Measurements from ENCODE around the gene DKKL1. TPM values are rescaled to one million over a fixed set of nuclear protein-coding genes. Genes with fewer than 3 reads are reported as not detected.

DKKL1 gene
- total and polyA plus RNA-seq, 4 donors = 0.58 to 0.95 (median 0.88) TPM

GRCh38 chr19:49414256-49414655 lies 50.6 kb downstream of the DKKL1 start:
- ATAC-seq (ENCODE audit: insufficient read depth, low FRiP score) (no peak), DNase-seq (no peak)
- H3K36me3 ChIP-seq (ENCODE audit: control insufficient read depth in 4 of 4, insufficient read depth in 4 of 4, low read length in 4 of 4) = no peaks in the 10 kb centered on the region
- H3K9me3 ChIP-seq (ENCODE audit: control insufficient read depth in 4 of 4, insufficient read depth in 3 of 4, low read length in 3 of 4) = no peaks in the 10 kb centered on the region
- WGBS, 2 donors = 64 to 78% methylated on average over 3 of the region's 3 CpGs
- peaks cover 0 to 16% (median 11%) of the 10 kb centered on the region in 3 donors for H3K27me3 ChIP-seq (ENCODE audit: control insufficient read depth in 3 of 3, insufficient read depth in 3 of 3, low read length in 2 of 3)
- no peak overlapping the region for H3K27ac ChIP-seq (ENCODE audit: low read depth in 1 of 2, low read length in 1 of 2)
- no peak overlapping the region for H3K4me3 ChIP-seq
- H3K4me1 ChIP-seq (ENCODE audit: control insufficient read depth in 5 of 5, insufficient read depth in 5 of 5, low read length in 5 of 5) = peaks cover 0 to 8% (median 0%) of the 10 kb centered on the region in 5 donors
- TF ChIP-seq CTCF (IDR thresholded peaks at IDR 0.05; ENCODE audit: control extremely low read depth, extremely low read depth) = no peak
- H3K9ac ChIP-seq (ENCODE audit: insufficient read depth in 1 of 2, low read length in 2 of 2) = no peak overlapping the region

DNA sequence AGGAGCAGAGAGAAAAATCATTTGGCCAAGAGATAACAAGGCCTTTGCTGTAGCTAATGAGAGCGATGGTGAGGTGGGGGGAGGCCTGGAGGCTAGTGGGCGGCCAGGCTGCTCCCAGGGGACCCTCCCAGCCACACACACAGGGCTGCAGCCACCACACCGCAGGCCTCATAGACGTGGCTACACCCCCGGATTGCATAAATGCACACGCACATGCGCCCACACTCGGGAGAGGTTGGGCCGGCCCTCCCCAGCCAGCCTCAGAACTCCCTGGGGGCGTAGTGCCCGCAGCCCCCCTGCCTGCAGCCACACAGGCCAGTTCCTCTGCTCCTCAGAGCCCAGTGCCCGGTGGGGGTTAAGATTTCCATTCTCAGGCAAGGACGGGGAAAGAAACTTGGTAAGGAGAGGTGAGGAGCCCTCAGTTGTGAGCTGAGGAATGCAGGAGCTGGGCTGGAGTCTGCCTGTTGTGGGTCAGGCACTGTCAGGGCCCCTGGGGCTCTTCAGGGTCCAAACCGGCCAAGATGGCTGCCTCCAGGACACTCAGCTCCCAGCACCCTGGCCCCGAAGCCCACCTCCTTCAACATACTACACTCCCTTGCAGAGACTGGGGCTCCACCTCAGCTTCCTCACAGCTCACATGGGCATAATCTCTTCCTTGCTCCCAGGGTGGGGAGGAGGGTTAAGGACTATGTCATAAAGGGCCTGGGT lies 51.6 kb downstream of the DKKL1 start:
- Histone ChIP-seq H3K27ac (ENCODE audit: low read depth in 1 of 2, low read length in 1 of 2) (no peak overlapping the region), H3K4me3 (no peak overlapping the region), H3K4me1 (ENCODE audit: control insufficient read depth in 5 of 5, insufficient read depth in 5 of 5, low read length in 5 of 5) (peaks cover 0 to 8% (median 0%) of the 10 kb centered on the region in 5 donors), H3K27me3 (ENCODE audit: control insufficient read depth in 3 of 3, insufficient read depth in 3 of 3, low read length in 2 of 3) (peaks cover 0 to 25% (median 19%) of the 10 kb centered on the region in 3 donors), H3K36me3 (ENCODE audit: control insufficient read depth in 4 of 4, insufficient read depth in 4 of 4, low read length in 4 of 4) (no peaks in the 10 kb centered on the region), H3K9ac (ENCODE audit: insufficient read depth in 1 of 2, low read length in 2 of 2) (no peak overlapping the region), H3K9me3 (ENCODE audit: control insufficient read depth in 4 of 4, insufficient read depth in 3 of 4, low read length in 3 of 4) (no peaks in the 10 kb centered on the region)
- ATAC-seq (ENCODE audit: insufficient read depth, low FRiP score) (no peak), DNase-seq (no peak)
- no peak for TF ChIP-seq CTCF (IDR thresholded peaks at IDR 0.05; ENCODE audit: control extremely low read depth, extremely low read depth)
- 56 to 68% methylated on average over 14 to 15 of the region's 15 CpGs for WGBS, 2 donors

DNA sequence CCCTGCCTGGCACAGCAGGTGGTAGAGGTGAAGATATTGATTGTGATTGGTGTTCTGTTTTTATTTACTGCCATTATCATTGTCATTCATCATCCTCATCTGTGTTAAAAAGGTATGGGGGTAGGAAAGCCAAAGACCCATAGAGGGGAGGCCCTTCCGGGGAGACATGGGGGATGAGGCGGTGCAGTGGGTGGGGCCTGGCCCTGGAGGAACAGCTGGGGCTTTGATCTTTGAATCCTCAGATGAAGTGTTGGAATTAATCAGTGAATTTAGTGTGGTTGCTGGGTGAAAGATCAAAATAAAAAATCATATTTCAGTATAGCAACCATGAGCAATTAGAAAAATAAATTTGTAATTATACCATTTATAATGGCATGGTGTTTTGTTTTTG lies 52.1 kb downstream of the DKKL1 start:
- no peaks in the 10 kb centered on the region for H3K9me3 ChIP-seq (ENCODE audit: control insufficient read depth in 4 of 4, insufficient read depth in 3 of 4, low read length in 3 of 4)

More for the DNA sequence above, 52.1 kb downstream of the DKKL1 start:
- no peak for DNase-seq
- Histone ChIP-seq H3K4me1 (ENCODE audit: control insufficient read depth in 5 of 5, insufficient read depth in 5 of 5, low read length in 5 of 5) (peaks cover 0 to 12% (median 0%) of the 10 kb centered on the region in 5 donors), H3K36me3 (ENCODE audit: control insufficient read depth in 4 of 4, insufficient read depth in 4 of 4, low read length in 4 of 4) (no peaks in the 10 kb centered on the region), H3K27ac (ENCODE audit: low read depth in 1 of 2, low read length in 1 of 2) (no peak overlapping the region), H3K9ac (ENCODE audit: insufficient read depth in 1 of 2, low read length in 2 of 2) (no peak overlapping the region), H3K27me3 (ENCODE audit: control insufficient read depth in 3 of 3, insufficient read depth in 3 of 3, low read length in 2 of 3) (peaks cover 0 to 25% (median 21%) of the 10 kb centered on the region in 3 donors), H3K4me3 (no peak overlapping the region)
- WGBS, 2 donors = 81 to 89% methylated on average over 2 of the region's 2 CpGs
- TF ChIP-seq CTCF (IDR thresholded peaks at IDR 0.05; ENCODE audit: control extremely low read depth, extremely low read depth) = no peak
- no peak for ATAC-seq (ENCODE audit: insufficient read depth, low FRiP score)

All from lung (tissue), 12 donors.